ENCODE results near the gene PPP1R9A. TPM values are rescaled to one million over a fixed set of nuclear protein-coding genes. Genes with fewer than 3 reads are reported as not detected.

PPP1R9A gene
- polyA plus RNA-seq, 1 donor from 2014 or later: 52.8 TPM

GRCh38 chr7:95104739-95105138, 197.3 kb downstream of the PPP1R9A start:
- no peak overlapping the region for H3K27ac ChIP-seq (ENCODE audit: low read length)

DNA sequence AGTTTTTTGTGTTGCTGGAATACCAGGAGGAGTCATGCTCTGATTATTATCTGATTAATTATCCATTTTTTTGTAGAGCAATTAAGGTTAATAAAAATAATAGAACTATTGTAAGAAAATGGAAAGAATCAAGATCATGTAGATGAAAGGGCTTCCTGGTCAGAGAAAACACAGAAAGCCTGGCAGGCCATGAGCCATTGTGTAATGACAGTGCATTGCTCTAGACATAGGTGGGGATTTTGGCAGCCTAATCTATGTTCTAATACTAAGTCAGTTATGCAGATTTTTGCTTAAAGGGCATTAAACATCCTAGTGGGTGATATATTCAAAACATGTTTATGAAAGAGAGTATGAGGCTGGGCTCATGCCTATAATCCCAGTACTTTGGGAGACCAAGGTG, 198.2 kb downstream of the PPP1R9A start:
- Histone ChIP-seq H3K27ac (ENCODE audit: low read length) (no peak overlapping the region), H3K4me3 (ENCODE audit: low read length) (no peak overlapping the region), H3K9me3 (ENCODE audit: low read length) (no peaks in the 10 kb centered on the region)

More at GRCh38 chr7:95104739-95105138, 197.3 kb downstream of the PPP1R9A start:
- Histone ChIP-seq H4K20me1 (ENCODE audit: insufficient read depth) (no peaks in the 10 kb centered on the region), H2AFZ (ENCODE audit: low read depth, low read length) (no peak overlapping the region), H3K79me2 (replicated peaks; ENCODE audit: insufficient read depth, low read length) (no peaks in the 10 kb centered on the region), H3K9me2 (ENCODE audit: insufficient read depth, low read length) (no peaks in the 10 kb centered on the region), H3K9ac (ENCODE audit: low read length) (no peak overlapping the region), H3K9me3 (ENCODE audit: low read length) (no peaks in the 10 kb centered on the region), H3K27me3 (ENCODE audit: insufficient read depth, low read depth, low read length) (no peaks in the 10 kb centered on the region), H3K4me3 (ENCODE audit: low read length) (no peak overlapping the region), H3F3A (ENCODE audit: insufficient read depth, low read length, poor library complexity, severe bottlenecking) (no peaks in the 10 kb centered on the region), H3K4me2 (ENCODE audit: low read length) (no peak overlapping the region), H3K36me3 (ENCODE audit: insufficient read depth, low read length) (no peaks in the 10 kb centered on the region)
- TF ChIP-seq RAD21 (conservative IDR thresholded peaks at IDR 0.05): no peak
- TF ChIP-seq TAF1 (IDR thresholded peaks at IDR 0.05; ENCODE audit: low read depth): no peak
- no peak for TF ChIP-seq SMC3 (conservative IDR thresholded peaks at IDR 0.05; ENCODE audit: poor library complexity)
- TF ChIP-seq EP300 (conservative IDR thresholded peaks at IDR 0.05; ENCODE audit: poor library complexity, severe bottlenecking): no peak
- TF ChIP-seq EZH2 (IDR thresholded peaks at IDR 0.05; ENCODE audit: borderline replicate concordance, insufficient read depth, low read length, poor library complexity, severe bottlenecking): no peak
- TF ChIP-seq, protein P1, sequence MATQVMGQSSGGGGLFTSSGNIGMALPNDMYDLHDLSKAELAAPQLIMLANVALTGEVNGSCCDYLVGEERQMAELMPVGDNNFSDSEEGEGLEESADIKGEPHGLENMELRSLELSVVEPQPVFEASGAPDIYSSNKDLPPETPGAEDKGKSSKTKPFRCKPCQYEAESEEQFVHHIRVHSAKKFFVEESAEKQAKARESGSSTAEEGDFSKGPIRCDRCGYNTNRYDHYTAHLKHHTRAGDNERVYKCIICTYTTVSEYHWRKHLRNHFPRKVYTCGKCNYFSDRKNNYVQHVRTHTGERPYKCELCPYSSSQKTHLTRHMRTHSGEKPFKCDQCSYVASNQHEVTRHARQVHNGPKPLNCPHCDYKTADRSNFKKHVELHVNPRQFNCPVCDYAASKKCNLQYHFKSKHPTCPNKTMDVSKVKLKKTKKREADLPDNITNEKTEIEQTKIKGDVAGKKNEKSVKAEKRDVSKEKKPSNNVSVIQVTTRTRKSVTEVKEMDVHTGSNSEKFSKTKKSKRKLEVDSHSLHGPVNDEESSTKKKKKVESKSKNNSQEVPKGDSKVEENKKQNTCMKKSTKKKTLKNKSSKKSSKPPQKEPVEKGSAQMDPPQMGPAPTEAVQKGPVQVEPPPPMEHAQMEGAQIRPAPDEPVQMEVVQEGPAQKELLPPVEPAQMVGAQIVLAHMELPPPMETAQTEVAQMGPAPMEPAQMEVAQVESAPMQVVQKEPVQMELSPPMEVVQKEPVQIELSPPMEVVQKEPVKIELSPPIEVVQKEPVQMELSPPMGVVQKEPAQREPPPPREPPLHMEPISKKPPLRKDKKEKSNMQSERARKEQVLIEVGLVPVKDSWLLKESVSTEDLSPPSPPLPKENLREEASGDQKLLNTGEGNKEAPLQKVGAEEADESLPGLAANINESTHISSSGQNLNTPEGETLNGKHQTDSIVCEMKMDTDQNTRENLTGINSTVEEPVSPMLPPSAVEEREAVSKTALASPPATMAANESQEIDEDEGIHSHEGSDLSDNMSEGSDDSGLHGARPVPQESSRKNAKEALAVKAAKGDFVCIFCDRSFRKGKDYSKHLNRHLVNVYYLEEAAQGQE (IDR thresholded peaks at IDR 0.05; ENCODE audit: borderline replicate concordance): no peak
- TF ChIP-seq POLR2AphosphoS5 (IDR thresholded peaks at IDR 0.05): no peak
- TF ChIP-seq CTCF (IDR thresholded peaks at IDR 0.05; ENCODE audit: poor library complexity, severe bottlenecking): no peak
- TF ChIP-seq MXI1 (conservative IDR thresholded peaks at IDR 0.05; ENCODE audit: poor library complexity, severe bottlenecking): no peak

More for the DNA sequence above, 198.2 kb downstream of the PPP1R9A start:
- H3F3A ChIP-seq (ENCODE audit: insufficient read depth, low read length, poor library complexity, severe bottlenecking): no peaks in the 10 kb centered on the region
- H3K4me2 ChIP-seq (ENCODE audit: low read length): no peak overlapping the region
- H4K20me1 ChIP-seq (ENCODE audit: insufficient read depth): no peaks in the 10 kb centered on the region
- no peaks in the 10 kb centered on the region for H3K9me2 ChIP-seq (ENCODE audit: insufficient read depth, low read length)
- no peak overlapping the region for H3K9ac ChIP-seq (ENCODE audit: low read length)
- H3K79me2 ChIP-seq (replicated peaks; ENCODE audit: insufficient read depth, low read length): no peaks in the 10 kb centered on the region
- TF ChIP-seq MXI1 (conservative IDR thresholded peaks at IDR 0.05; ENCODE audit: poor library complexity, severe bottlenecking) (no peak), RAD21 (conservative IDR thresholded peaks at IDR 0.05) (no peak), EP300 (conservative IDR thresholded peaks at IDR 0.05; ENCODE audit: poor library complexity, severe bottlenecking) (no peak), TAF1 (IDR thresholded peaks at IDR 0.05; ENCODE audit: low read depth) (no peak), EZH2 (IDR thresholded peaks at IDR 0.05; ENCODE audit: borderline replicate concordance, insufficient read depth, low read length, poor library complexity, severe bottlenecking) (no peak), SMC3 (conservative IDR thresholded peaks at IDR 0.05; ENCODE audit: poor library complexity) (no peak), POLR2AphosphoS5 (IDR thresholded peaks at IDR 0.05) (no peak)
- TF ChIP-seq, protein P1 (IDR thresholded peaks at IDR 0.05; ENCODE audit: borderline replicate concordance): no peak
- H2AFZ ChIP-seq (ENCODE audit: low read depth, low read length): no peak overlapping the region
- H3K36me3 ChIP-seq (ENCODE audit: insufficient read depth, low read length): no peaks in the 10 kb centered on the region
- no peaks in the 10 kb centered on the region for H3K27me3 ChIP-seq (ENCODE audit: insufficient read depth, low read depth, low read length)

Data from neural cell (in vitro differentiated cells).